Measurements from ENCODE around the gene BRWD1.

DNA sequence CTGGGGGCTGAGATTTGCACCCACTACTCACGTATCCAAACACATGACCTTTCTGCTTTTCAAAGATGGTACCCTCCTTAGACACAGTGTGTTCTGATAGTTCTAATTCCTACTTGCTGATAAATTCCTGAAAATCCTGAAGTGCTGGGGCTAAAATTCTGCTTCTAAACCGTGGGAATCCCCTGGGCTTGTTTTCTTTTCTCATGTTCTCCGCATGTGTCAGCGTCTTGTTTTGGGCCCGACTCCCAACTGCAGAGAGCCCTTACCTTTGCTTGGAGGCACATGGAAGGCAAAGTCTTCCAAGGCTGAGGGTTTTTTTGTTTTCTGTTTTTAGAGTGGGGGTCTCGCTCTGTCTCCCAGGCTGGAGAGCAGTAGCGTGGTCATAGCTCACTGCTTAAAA lies 157.4 kb downstream of the BRWD1 start:
- TF ChIP-seq CEBPB (IDR thresholded peaks at IDR 0.05; ENCODE audit: borderline replicate concordance, low read depth, low read length) (no peak), RAD21 (CRISPR knock-in tag; IDR thresholded peaks at IDR 0.05) (no peak), ATAD3A (CRISPR knock-in tag; IDR thresholded peaks at IDR 0.05) (no peak), DPF2 (CRISPR knock-in tag; IDR thresholded peaks at IDR 0.05; ENCODE audit: borderline replicate concordance, low read depth) (no peak), NONO (IDR thresholded peaks at IDR 0.05) (no peak), NONO (CRISPR knock-in tag; conservative IDR thresholded peaks at IDR 0.05) (no peak)
- TF ChIP-seq, protein P1, sequence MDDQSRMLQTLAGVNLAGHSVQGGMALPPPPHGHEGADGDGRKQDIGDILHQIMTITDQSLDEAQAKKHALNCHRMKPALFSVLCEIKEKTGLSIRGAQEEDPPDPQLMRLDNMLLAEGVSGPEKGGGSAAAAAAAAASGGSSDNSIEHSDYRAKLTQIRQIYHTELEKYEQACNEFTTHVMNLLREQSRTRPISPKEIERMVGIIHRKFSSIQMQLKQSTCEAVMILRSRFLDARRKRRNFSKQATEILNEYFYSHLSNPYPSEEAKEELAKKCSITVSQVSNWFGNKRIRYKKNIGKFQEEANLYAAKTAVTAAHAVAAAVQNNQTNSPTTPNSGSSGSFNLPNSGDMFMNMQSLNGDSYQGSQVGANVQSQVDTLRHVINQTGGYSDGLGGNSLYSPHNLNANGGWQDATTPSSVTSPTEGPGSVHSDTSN (CRISPR knock-in tag; IDR thresholded peaks at IDR 0.05; ENCODE audit: borderline replicate concordance), result no peak
- TF ChIP-seq, protein P2, sequence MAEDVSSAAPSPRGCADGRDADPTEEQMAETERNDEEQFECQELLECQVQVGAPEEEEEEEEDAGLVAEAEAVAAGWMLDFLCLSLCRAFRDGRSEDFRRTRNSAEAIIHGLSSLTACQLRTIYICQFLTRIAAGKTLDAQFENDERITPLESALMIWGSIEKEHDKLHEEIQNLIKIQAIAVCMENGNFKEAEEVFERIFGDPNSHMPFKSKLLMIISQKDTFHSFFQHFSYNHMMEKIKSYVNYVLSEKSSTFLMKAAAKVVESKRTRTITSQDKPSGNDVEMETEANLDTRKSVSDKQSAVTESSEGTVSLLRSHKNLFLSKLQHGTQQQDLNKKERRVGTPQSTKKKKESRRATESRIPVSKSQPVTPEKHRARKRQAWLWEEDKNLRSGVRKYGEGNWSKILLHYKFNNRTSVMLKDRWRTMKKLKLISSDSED (CRISPR knock-in tag; IDR thresholded peaks at IDR 0.05), result no peak
- TF ChIP-seq, protein P3, sequence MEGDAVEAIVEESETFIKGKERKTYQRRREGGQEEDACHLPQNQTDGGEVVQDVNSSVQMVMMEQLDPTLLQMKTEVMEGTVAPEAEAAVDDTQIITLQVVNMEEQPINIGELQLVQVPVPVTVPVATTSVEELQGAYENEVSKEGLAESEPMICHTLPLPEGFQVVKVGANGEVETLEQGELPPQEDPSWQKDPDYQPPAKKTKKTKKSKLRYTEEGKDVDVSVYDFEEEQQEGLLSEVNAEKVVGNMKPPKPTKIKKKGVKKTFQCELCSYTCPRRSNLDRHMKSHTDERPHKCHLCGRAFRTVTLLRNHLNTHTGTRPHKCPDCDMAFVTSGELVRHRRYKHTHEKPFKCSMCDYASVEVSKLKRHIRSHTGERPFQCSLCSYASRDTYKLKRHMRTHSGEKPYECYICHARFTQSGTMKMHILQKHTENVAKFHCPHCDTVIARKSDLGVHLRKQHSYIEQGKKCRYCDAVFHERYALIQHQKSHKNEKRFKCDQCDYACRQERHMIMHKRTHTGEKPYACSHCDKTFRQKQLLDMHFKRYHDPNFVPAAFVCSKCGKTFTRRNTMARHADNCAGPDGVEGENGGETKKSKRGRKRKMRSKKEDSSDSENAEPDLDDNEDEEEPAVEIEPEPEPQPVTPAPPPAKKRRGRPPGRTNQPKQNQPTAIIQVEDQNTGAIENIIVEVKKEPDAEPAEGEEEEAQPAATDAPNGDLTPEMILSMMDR (CRISPR knock-in tag; IDR thresholded peaks at IDR 0.05), result no peak
- TF ChIP-seq, protein P4, sequence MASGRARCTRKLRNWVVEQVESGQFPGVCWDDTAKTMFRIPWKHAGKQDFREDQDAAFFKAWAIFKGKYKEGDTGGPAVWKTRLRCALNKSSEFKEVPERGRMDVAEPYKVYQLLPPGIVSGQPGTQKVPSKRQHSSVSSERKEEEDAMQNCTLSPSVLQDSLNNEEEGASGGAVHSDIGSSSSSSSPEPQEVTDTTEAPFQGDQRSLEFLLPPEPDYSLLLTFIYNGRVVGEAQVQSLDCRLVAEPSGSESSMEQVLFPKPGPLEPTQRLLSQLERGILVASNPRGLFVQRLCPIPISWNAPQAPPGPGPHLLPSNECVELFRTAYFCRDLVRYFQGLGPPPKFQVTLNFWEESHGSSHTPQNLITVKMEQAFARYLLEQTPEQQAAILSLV (CRISPR knock-in tag; IDR thresholded peaks at IDR 0.05; ENCODE audit: borderline replicate concordance), result no peak
